Vagina (tissue), 2 donors: Measurements from ENCODE around the gene SREK1. TPM values are rescaled to one million over a fixed set of nuclear protein-coding genes. Genes with fewer than 3 reads are reported as not detected.

Source experiments
- DNase-seq, 2 donors: peaks; one replicate each; pipeline ENCODE4 v3.0.0-alpha.2; 2017; ENCODE audit errors: extremely low spot score in 2 of 2
- H3K27ac ChIP-seq: fragments of 200-600 bp; sonication (generic); one replicate; pipeline ENCODE4 v1.5.1; 2019
- H3K27me3 ChIP-seq: fragments of 200-600 bp; sonication (generic); one replicate; pipeline ENCODE4 v1.5.1; 2019
- H3K36me3 ChIP-seq, 2 donors: fragments of 200-600 bp; sonication (generic); one replicate each; pipeline ENCODE4 v1.5.1; 2017 to 2019
- H3K4me1 ChIP-seq: fragments of 200-600 bp; sonication (generic); one replicate; pipeline ENCODE4 v1.5.1; 2019
- H3K4me3 ChIP-seq, 2 donors: fragments of 200-600 bp; sonication (generic); 1 replicate in 1 of 2; 2 replicates in 1 of 2; pipeline ENCODE4 v1.5.1; 2016 to 2019
- H3K9me3 ChIP-seq: fragments of 200-600 bp; sonication (generic); one replicate; pipeline ENCODE4 v1.5.1; 2019
- POLR2A ChIP-seq, 2 donors: fragments of 450-650 bp; IDR thresholded peaks; one replicate each; pipeline ENCODE4 v1.6.1; 2017; ENCODE audit warnings: antibody characterized with exemption in 2 of 2, mild to moderate bottlenecking in 2 of 2, moderate library complexity in 2 of 2
- POLR2AphosphoS5 ChIP-seq, 2 donors: sonication (generic); formaldehyde crosslinking; IDR thresholded peaks; one replicate each; pipeline ENCODE4 v1.9.0; 2017; ENCODE audit warnings: antibody characterized with exemption in 2 of 2, mild to moderate bottlenecking in 2 of 2, low read depth in 1 of 2; ENCODE audit not compliant: insufficient read depth in 1 of 2
- intact Hi-C: fragments of 100-400 bp; cut with DNase I; formaldehyde crosslinking; loops from one replicate; pipeline ENCODE4 v1.15.1; 2023
- total RNA-seq: library from RNA; depleted of rRNA; stranded (reverse); fragments of >200 nt; gene quantifications from one replicate; pipeline ENCODE4 v1.2.3, GENCODE V29; 2016
- TF ChIP-seq, protein P1 (sequence below), 3 experiments: fragments of 450-650 bp in 2 of 3; fragments of 200-600 bp in 1 of 3; sonication (generic) in 1 of 3; IDR thresholded peaks; one replicate each; pipeline ENCODE4 v1.5.1; 2017 to 2019; ENCODE audit warnings: antibody characterized with exemption in 3 of 3, mild to moderate bottlenecking in 2 of 3, moderate library complexity in 2 of 3

The SREK1 gene
- total RNA-seq, 1 donor from 2014 or later, result 101 TPM

DNA sequence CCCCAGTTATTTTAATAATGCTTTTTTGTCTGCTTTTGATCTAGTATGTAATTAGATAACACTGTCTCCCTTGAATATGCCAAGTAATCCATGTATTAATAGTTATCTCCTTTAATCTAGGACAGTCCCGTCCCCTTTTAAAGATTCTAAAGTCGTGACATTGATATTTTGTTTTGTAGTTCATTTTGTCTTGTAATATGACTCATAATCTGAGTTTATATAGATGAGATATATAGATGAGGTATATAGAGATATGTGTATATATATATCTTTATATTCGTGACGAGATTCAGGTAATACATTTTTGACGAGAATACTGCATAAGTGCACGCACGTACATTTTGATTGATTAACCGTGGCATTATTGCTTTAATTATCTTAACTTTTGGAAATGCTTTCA lies 1.6 kb downstream of the SREK1 start:
- TF ChIP-seq, protein P1, sequence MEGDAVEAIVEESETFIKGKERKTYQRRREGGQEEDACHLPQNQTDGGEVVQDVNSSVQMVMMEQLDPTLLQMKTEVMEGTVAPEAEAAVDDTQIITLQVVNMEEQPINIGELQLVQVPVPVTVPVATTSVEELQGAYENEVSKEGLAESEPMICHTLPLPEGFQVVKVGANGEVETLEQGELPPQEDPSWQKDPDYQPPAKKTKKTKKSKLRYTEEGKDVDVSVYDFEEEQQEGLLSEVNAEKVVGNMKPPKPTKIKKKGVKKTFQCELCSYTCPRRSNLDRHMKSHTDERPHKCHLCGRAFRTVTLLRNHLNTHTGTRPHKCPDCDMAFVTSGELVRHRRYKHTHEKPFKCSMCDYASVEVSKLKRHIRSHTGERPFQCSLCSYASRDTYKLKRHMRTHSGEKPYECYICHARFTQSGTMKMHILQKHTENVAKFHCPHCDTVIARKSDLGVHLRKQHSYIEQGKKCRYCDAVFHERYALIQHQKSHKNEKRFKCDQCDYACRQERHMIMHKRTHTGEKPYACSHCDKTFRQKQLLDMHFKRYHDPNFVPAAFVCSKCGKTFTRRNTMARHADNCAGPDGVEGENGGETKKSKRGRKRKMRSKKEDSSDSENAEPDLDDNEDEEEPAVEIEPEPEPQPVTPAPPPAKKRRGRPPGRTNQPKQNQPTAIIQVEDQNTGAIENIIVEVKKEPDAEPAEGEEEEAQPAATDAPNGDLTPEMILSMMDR (IDR thresholded peaks at IDR 0.05), result no peak
- TF ChIP-seq POLR2AphosphoS5 (IDR thresholded peaks at IDR 0.05; ENCODE audit: insufficient read depth in 1 of 2, low read depth in 1 of 2), result no peak
- TF ChIP-seq POLR2A (IDR thresholded peaks at IDR 0.05), result no peak
- Histone ChIP-seq H3K27me3 (no peaks in the 10 kb centered on the region), H3K9me3 (no peaks in the 10 kb centered on the region), H3K27ac (peak overlapping the region; percentile 99), H3K4me3 (peak overlapping the region; percentile 83 to 96), H3K4me1 (peaks cover 38% of the 10 kb centered on the region), H3K36me3 (no peaks in the 10 kb centered on the region)
- no peak for DNase-seq
- intact Hi-C loops, result loop anchor here (2.0 kb wide), 1 partner anchor 219 kb away; the partner anchor contains the start of gene ERBIN

DNA sequence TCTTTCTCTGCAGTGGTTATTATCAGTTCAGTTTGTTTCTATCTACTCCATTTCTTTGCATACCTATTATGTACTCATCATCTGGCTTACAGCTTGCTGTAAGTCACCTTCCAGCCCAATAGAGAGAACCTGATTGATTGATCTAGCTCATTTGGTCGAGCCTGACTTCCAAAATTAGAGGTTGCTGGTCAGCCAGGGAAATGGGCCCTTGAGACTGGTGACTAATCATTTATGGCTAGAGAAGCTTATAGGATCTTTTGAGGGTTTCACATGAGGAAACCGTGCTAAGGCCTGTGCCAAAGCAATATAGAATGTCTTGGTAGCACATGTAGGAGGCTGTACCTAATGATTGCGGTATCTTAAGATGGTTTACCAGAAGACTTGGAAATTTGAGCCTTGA lies 5.8 kb downstream of the SREK1 start:
- H3K4me1 ChIP-seq, result peaks cover 38% of the 10 kb centered on the region
- intact Hi-C loops, result no loop called here
- no peak for DNase-seq
- no peak overlapping the region for H3K27ac ChIP-seq
- no peaks in the 10 kb centered on the region for H3K9me3 ChIP-seq
- no peak overlapping the region for H3K4me3 ChIP-seq
- H3K36me3 ChIP-seq, result no peaks in the 10 kb centered on the region
- H3K27me3 ChIP-seq, result no peaks in the 10 kb centered on the region
- TF ChIP-seq, protein P1 (IDR thresholded peaks at IDR 0.05), result no peak
- TF ChIP-seq POLR2A (IDR thresholded peaks at IDR 0.05) (no peak), POLR2AphosphoS5 (IDR thresholded peaks at IDR 0.05; ENCODE audit: insufficient read depth in 1 of 2, low read depth in 1 of 2) (no peak)

DNA sequence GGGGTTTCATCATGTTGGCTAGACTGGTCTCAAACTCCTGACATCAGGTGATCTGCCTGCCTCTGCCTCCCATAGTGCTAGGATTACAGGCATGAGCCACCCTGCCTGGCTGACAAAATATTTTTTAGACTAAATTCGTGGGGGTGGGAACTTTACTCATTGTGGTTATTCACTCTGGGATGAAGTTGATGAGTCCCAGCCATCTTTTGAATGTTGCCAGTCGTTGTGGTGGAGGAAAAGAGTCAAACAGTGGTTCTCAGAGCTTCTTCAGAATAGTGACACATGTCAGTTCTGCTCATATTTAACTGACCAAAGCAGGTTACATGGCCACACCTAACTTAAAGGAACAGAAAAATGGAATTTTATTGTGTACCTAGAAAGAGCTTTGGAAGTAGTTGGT lies 6.9 kb downstream of the SREK1 start:
- H3K4me3 ChIP-seq, result no peak overlapping the region
- no peaks in the 10 kb centered on the region for H3K9me3 ChIP-seq
- intact Hi-C loops, result no loop called here
- no peak for DNase-seq
- no peak overlapping the region for H3K27ac ChIP-seq
- H3K27me3 ChIP-seq, result no peaks in the 10 kb centered on the region
- H3K4me1 ChIP-seq, result peaks cover 29% of the 10 kb centered on the region
- no peaks in the 10 kb centered on the region for H3K36me3 ChIP-seq
- no peak for TF ChIP-seq POLR2A (IDR thresholded peaks at IDR 0.05)
- TF ChIP-seq POLR2AphosphoS5 (IDR thresholded peaks at IDR 0.05; ENCODE audit: insufficient read depth in 1 of 2, low read depth in 1 of 2), result no peak
- TF ChIP-seq, protein P1 (IDR thresholded peaks at IDR 0.05), result no peak

DNA sequence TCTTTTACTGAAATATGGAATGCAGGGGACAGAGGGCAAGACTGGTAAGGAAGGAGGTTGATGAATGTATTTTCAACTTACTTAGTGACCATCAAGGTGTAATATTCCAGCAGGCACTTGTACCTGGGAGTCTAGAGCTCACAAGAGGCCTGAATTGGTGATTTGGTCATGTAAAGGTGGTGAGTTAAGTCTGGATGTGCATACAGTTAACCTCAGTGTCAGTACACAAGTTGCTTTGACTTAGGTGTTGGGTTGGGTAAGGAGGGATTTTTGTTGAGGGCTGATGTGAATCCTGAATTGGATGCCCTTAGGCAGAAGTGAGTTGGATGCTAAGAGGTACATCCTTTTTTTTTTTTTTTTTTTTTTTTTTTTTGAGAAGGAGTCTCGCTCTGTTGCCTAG lies 7.4 kb downstream of the SREK1 start:
- H3K9me3 ChIP-seq, result no peaks in the 10 kb centered on the region
- H3K36me3 ChIP-seq, result no peaks in the 10 kb centered on the region
- H3K27ac ChIP-seq, result no peak overlapping the region
- intact Hi-C loops, result no loop called here
- TF ChIP-seq POLR2A (IDR thresholded peaks at IDR 0.05), result no peak
- TF ChIP-seq, protein P1 (IDR thresholded peaks at IDR 0.05), result no peak
- no peak for TF ChIP-seq POLR2AphosphoS5 (IDR thresholded peaks at IDR 0.05; ENCODE audit: insufficient read depth in 1 of 2, low read depth in 1 of 2)
- peaks cover 24% of the 10 kb centered on the region for H3K4me1 ChIP-seq
- H3K27me3 ChIP-seq, result no peaks in the 10 kb centered on the region
- no peak overlapping the region for H3K4me3 ChIP-seq
- no peak for DNase-seq

DNA sequence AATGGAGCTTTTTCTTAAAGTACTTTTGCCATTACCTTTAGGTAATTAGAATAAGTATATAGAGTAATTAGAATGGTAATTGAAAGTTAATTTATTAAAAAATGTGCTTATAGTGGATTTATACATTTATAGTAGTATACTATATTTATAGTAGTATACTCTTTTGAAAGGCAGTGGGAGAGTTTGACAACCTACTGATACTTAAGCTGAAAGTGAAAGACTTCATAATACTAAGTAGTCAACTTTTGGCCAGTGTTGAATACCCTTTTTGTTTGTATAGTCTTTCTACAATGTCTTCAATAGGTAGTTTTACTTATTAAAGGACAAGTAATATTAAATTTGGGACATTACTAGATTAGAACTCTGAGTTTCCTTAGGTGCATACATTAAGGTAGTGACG lies 12.9 kb downstream of the SREK1 start:
- H3K4me1 ChIP-seq, result peaks cover 7% of the 10 kb centered on the region
- H3K27me3 ChIP-seq, result no peaks in the 10 kb centered on the region
- H3K4me3 ChIP-seq, result no peak overlapping the region
- DNase-seq, result no peak
- peaks cover 0 to 28% of the 10 kb centered on the region in 2 donors for H3K36me3 ChIP-seq
- intact Hi-C loops, result no loop called here
- TF ChIP-seq POLR2AphosphoS5 (IDR thresholded peaks at IDR 0.05; ENCODE audit: insufficient read depth in 1 of 2, low read depth in 1 of 2), result no peak
- TF ChIP-seq, protein P1 (IDR thresholded peaks at IDR 0.05), result no peak
- TF ChIP-seq POLR2A (IDR thresholded peaks at IDR 0.05), result no peak
- H3K27ac ChIP-seq, result no peak overlapping the region
- no peaks in the 10 kb centered on the region for H3K9me3 ChIP-seq
